Activated T-cell treated with anti-CD3 and anti-CD28 coated beads, Interleukin-2, amount 50 U/mL, for 24 hours (primary cell): ENCODE measurements around the gene LRRC8E.

Experiments used
- DNase-seq: peaks from one replicate; pipeline ENCODE4 v3.0.0-alpha.2; 2020
- H3K27ac Mint-ChIP-seq: 2 replicates; pipeline ENCODE4 v1.8.0; 2020; ENCODE audit warnings: mild to moderate bottlenecking, mixed read lengths
- H3K27me3 Mint-ChIP-seq: 2 replicates; pipeline ENCODE4 v1.8.0; 2020; ENCODE audit warnings: mixed read lengths
- H3K36me3 Mint-ChIP-seq: 2 replicates; pipeline ENCODE4 v1.8.0; 2020; ENCODE audit warnings: low read depth, mixed read lengths
- H3K4me1 Mint-ChIP-seq: 2 replicates; pipeline ENCODE4 v1.8.0; 2020; ENCODE audit warnings: low read depth, mixed read lengths
- H3K4me3 Mint-ChIP-seq: 2 replicates; pipeline ENCODE4 v1.8.0; 2020; ENCODE audit warnings: mild to moderate bottlenecking, moderate library complexity, mixed read lengths
- H3K9me3 Mint-ChIP-seq: 2 replicates; pipeline ENCODE4 v1.8.0; 2020; ENCODE audit warnings: mixed read lengths

LRRC8E gene

GRCh38 chr19:7888145-7888825 lies at the start of gene LRRC8E:
Gene LRRC8E, plus strand, starts transcription at chr19:7888510. Its CDS starts 7,094 bp downstream, at chr19:7895604.
- Mint-ChIP-seq H3K27me3 (peaks cover 30% of the 10 kb centered on the region), H3K4me1 (peaks cover 2% of the 10 kb centered on the region), H3K27ac (no peak within 1 kb of the TSS), H3K36me3 (no peaks in the 10 kb centered on the region), H3K4me3 (no peak within 1 kb of the TSS), H3K9me3 (no peaks in the 10 kb centered on the region)
- peak; percentile 66 for DNase-seq

- Mint-ChIP-seq H3K4me3 (no peak overlapping the region), H3K9me3 (no peaks in the 10 kb centered on the region), H3K4me1 (no peaks in the 10 kb centered on the region), H3K36me3 (no peaks in the 10 kb centered on the region), H3K27ac (no peak overlapping the region), H3K27me3 (no peaks in the 10 kb centered on the region)
- DNase-seq: no peak
Observed at GRCh38 chr19:7839476-7839875, 48.8 kb upstream of the LRRC8E start.

- Mint-ChIP-seq H3K4me3 (no peak overlapping the region), H3K27me3 (no peaks in the 10 kb centered on the region), H3K9me3 (no peaks in the 10 kb centered on the region), H3K27ac (no peak overlapping the region), H3K4me1 (no peaks in the 10 kb centered on the region), H3K36me3 (no peaks in the 10 kb centered on the region)
- DNase-seq: no peak
Observed at GRCh38 chr19:7840629-7841028, 47.7 kb upstream of the LRRC8E start.

GRCh38 chr19:7841751-7842660 lies 46.3 kb upstream of the LRRC8E start:
- no peaks in the 10 kb centered on the region for H3K9me3 Mint-ChIP-seq
- DNase-seq: no peak
- H3K36me3 Mint-ChIP-seq: no peaks in the 10 kb centered on the region
- H3K27ac Mint-ChIP-seq: no peak overlapping the region
- no peaks in the 10 kb centered on the region for H3K4me1 Mint-ChIP-seq
- H3K27me3 Mint-ChIP-seq: no peaks in the 10 kb centered on the region
- H3K4me3 Mint-ChIP-seq: no peak overlapping the region

- no peaks in the 10 kb centered on the region for H3K27me3 Mint-ChIP-seq
- H3K4me1 Mint-ChIP-seq: no peaks in the 10 kb centered on the region
- H3K36me3 Mint-ChIP-seq: no peaks in the 10 kb centered on the region
- no peaks in the 10 kb centered on the region for H3K9me3 Mint-ChIP-seq
- H3K4me3 Mint-ChIP-seq: no peak overlapping the region
- no peak for DNase-seq
- H3K27ac Mint-ChIP-seq: no peak overlapping the region
Observed at GRCh38 chr19:7842661-7843294, 45.5 kb upstream of the LRRC8E start.

- Mint-ChIP-seq H3K9me3 (no peaks in the 10 kb centered on the region), H3K27ac (no peak overlapping the region), H3K36me3 (no peaks in the 10 kb centered on the region), H3K4me3 (no peak overlapping the region), H3K27me3 (no peaks in the 10 kb centered on the region), H3K4me1 (no peaks in the 10 kb centered on the region)
- DNase-seq: no peak
Observed at GRCh38 chr19:7843521-7843920, 44.8 kb upstream of the LRRC8E start.

- H3K36me3 Mint-ChIP-seq: no peaks in the 10 kb centered on the region
- no peaks in the 10 kb centered on the region for H3K4me1 Mint-ChIP-seq
- no peak overlapping the region for H3K4me3 Mint-ChIP-seq
- H3K27ac Mint-ChIP-seq: no peak overlapping the region
- H3K9me3 Mint-ChIP-seq: no peaks in the 10 kb centered on the region
- DNase-seq: no peak
- no peaks in the 10 kb centered on the region for H3K27me3 Mint-ChIP-seq
Observed at GRCh38 chr19:7844405-7844804, 43.9 kb upstream of the LRRC8E start.

GRCh38 chr19:7844951-7845350 lies 43.4 kb upstream of the LRRC8E start:
- H3K4me3 Mint-ChIP-seq: no peak overlapping the region
- H3K4me1 Mint-ChIP-seq: no peaks in the 10 kb centered on the region
- DNase-seq: no peak
- H3K27ac Mint-ChIP-seq: no peak overlapping the region
- no peaks in the 10 kb centered on the region for H3K36me3 Mint-ChIP-seq
- H3K9me3 Mint-ChIP-seq: no peaks in the 10 kb centered on the region
- no peaks in the 10 kb centered on the region for H3K27me3 Mint-ChIP-seq

GRCh38 chr19:7845390-7846154 lies 42.7 kb upstream of the LRRC8E start:
- Mint-ChIP-seq H3K27me3 (no peaks in the 10 kb centered on the region), H3K9me3 (no peaks in the 10 kb centered on the region), H3K27ac (no peak overlapping the region), H3K36me3 (no peaks in the 10 kb centered on the region), H3K4me3 (no peak overlapping the region), H3K4me1 (no peaks in the 10 kb centered on the region)
- no peak for DNase-seq

- DNase-seq: no peak
- no peaks in the 10 kb centered on the region for H3K4me1 Mint-ChIP-seq
- H3K9me3 Mint-ChIP-seq: no peaks in the 10 kb centered on the region
- no peaks in the 10 kb centered on the region for H3K36me3 Mint-ChIP-seq
- H3K4me3 Mint-ChIP-seq: no peak overlapping the region
- no peaks in the 10 kb centered on the region for H3K27me3 Mint-ChIP-seq
- no peak overlapping the region for H3K27ac Mint-ChIP-seq
Observed at GRCh38 chr19:7846155-7846646, 42.1 kb upstream of the LRRC8E start.

GRCh38 chr19:7847664-7848063 lies 40.6 kb upstream of the LRRC8E start:
- H3K4me1 Mint-ChIP-seq: no peaks in the 10 kb centered on the region

GRCh38 chr19:7848779-7849457 lies 39.4 kb upstream of the LRRC8E start:
- H3K4me3 Mint-ChIP-seq: no peak overlapping the region
- no peaks in the 10 kb centered on the region for H3K27me3 Mint-ChIP-seq
- H3K27ac Mint-ChIP-seq: no peak overlapping the region
- H3K9me3 Mint-ChIP-seq: no peaks in the 10 kb centered on the region
- H3K36me3 Mint-ChIP-seq: no peaks in the 10 kb centered on the region
- DNase-seq: no peak
- H3K4me1 Mint-ChIP-seq: peaks cover 6% of the 10 kb centered on the region

More at GRCh38 chr19:7847664-7848063, 40.6 kb upstream of the LRRC8E start:
- Mint-ChIP-seq H3K27ac (no peak overlapping the region), H3K27me3 (no peaks in the 10 kb centered on the region), H3K9me3 (no peaks in the 10 kb centered on the region), H3K36me3 (no peaks in the 10 kb centered on the region), H3K4me3 (no peak overlapping the region)
- no peak for DNase-seq

GRCh38 chr19:7849631-7849999 lies 38.7 kb upstream of the LRRC8E start:
- DNase-seq: no peak
- Mint-ChIP-seq H3K4me3 (no peak overlapping the region), H3K27me3 (no peaks in the 10 kb centered on the region), H3K9me3 (no peaks in the 10 kb centered on the region), H3K4me1 (peaks cover 6% of the 10 kb centered on the region), H3K27ac (no peak overlapping the region), H3K36me3 (no peaks in the 10 kb centered on the region)
